Endothelial cell of umbilical vein (primary cell): ENCODE measurements around the gene HOXA13. TPM values are rescaled to one million over a fixed set of nuclear protein-coding genes. Genes with fewer than 3 reads are reported as not detected.

Experiments used
- BruUV-seq: library from RNA; stranded (reverse); fragments of 400-500 nt; replicated peaks from 2 replicates; lab custom pipeline; 2021; lab: Mats Ljungman, UMichigan
- CTCF ChIA-PET: fragments of 300-600, 350-600 bp; sonication (Branson Sonifier 250); formaldehyde crosslinking; loops from one replicate; lab custom pipeline; 2021; ENCODE audit warnings: antibody characterized with exemption, inconsistent platforms; lab: Charles Lee
- POLR2A ChIA-PET: fragments of 300-600, 350-600 bp; sonication (Branson Sonifier 250); formaldehyde crosslinking; loops from one replicate; lab custom pipeline; 2021; ENCODE audit warnings: antibody characterized with exemption, inconsistent platforms; lab: Charles Lee
- DNase-seq: peaks from one replicate; pipeline ENCODE4 v3.0.0-alpha.2; 2011; ENCODE audit warnings: low read depth, low spot score
- FAIRE-seq: peaks from 2 replicates; lab custom pipeline; 2011; peaks lifted over from hg19 to GRCh38; lab: Jason Lieb, UNC
- H2AFZ ChIP-seq: 2 replicates; pipeline ENCODE4 v1.6.0; 2012; ENCODE audit warnings: low read depth, low read length, control low read depth, inconsistent platforms
- H3K27ac ChIP-seq: 2 replicates; pipeline ENCODE4 v1.5.1; 2011; ENCODE audit warnings: low read depth, mild to moderate bottlenecking, control low read depth, low read length, moderate library complexity; ENCODE audit not compliant: insufficient read depth
- H3K27me3 ChIP-seq, 2 experiments: 2 replicates each; pipeline versions ENCODE4 v1.6.0 to v1.6.1; 2011; ENCODE audit warnings: low read length in 2 of 2, mixed read lengths in 1 of 2; ENCODE audit not compliant: control insufficient read depth in 2 of 2, insufficient read depth in 2 of 2
- H3K36me3 ChIP-seq, 2 experiments: 2 replicates in 1 of 2; 3 replicates in 1 of 2; pipeline ENCODE4 v1.5.1; 2011; ENCODE audit warnings: low read length in 2 of 2, mild to moderate bottlenecking in 1 of 2, moderate library complexity in 1 of 2; ENCODE audit not compliant: control insufficient read depth in 2 of 2, insufficient read depth in 2 of 2; ENCODE audit errors: extremely low read depth in 1 of 2
- H3K4me1 ChIP-seq: 3 replicates; pipeline ENCODE4 v1.5.1; 2011; ENCODE audit warnings: mild to moderate bottlenecking, low read length; ENCODE audit not compliant: control insufficient read depth, insufficient read depth; ENCODE audit errors: extremely low read depth
- H3K4me2 ChIP-seq: 2 replicates; pipeline ENCODE4 v1.6.1; 2011; ENCODE audit warnings: low read length, control low read depth, mixed read lengths; ENCODE audit not compliant: insufficient read depth
- H3K4me3 ChIP-seq, 3 experiments: fragments of 200-600 bp in 1 of 3; sonication (generic), shearing (Covaris generic) in 1 of 3; replicated peaks in 1 of 3; 2 replicates each; pipeline ENCODE4 v1.5.1; 2011 to 2016; ENCODE audit warnings: control low read depth in 3 of 3, low read length in 3 of 3, mild to moderate bottlenecking in 2 of 3, inconsistent platforms in 1 of 3, low read depth in 1 of 3, moderate library complexity in 1 of 3; ENCODE audit not compliant: insufficient read depth in 1 of 3
- H3K79me2 ChIP-seq: 2 replicates; pipeline ENCODE4 v1.6.0; 2012; ENCODE audit warnings: low read length, inconsistent platforms; ENCODE audit not compliant: control insufficient read depth, insufficient read depth
- H3K9ac ChIP-seq: replicated peaks from 2 replicates; pipeline ENCODE3; 2011; ENCODE audit warnings: low read length, control low read depth; ENCODE audit not compliant: insufficient read depth; ENCODE audit errors: extremely low read depth
- H3K9me1 ChIP-seq: replicated peaks from 3 replicates; pipeline ENCODE4 v1.6.0; 2011; ENCODE audit warnings: mild to moderate bottlenecking, low read length; ENCODE audit not compliant: control insufficient read depth, insufficient read depth; ENCODE audit errors: extremely low read depth
- H3K9me3 ChIP-seq: replicated peaks from 2 replicates; pipeline ENCODE4 v1.5.1; 2012; ENCODE audit warnings: low read length, inconsistent platforms; ENCODE audit not compliant: control insufficient read depth, insufficient read depth
- H4K20me1 ChIP-seq: replicated peaks from 2 replicates; pipeline ENCODE3; 2011; ENCODE audit warnings: mild to moderate bottlenecking, low read length; ENCODE audit not compliant: control insufficient read depth, insufficient read depth; ENCODE audit errors: extremely low read depth
- EZH2 ChIP-seq: IDR thresholded peaks from 2 replicates; pipeline ENCODE4 v1.6.1; 2012; ENCODE audit warnings: borderline replicate concordance, low read depth, mild to moderate bottlenecking, moderate library complexity, low read length, inconsistent platforms; ENCODE audit not compliant: severe bottlenecking
- FOS ChIP-seq: IDR thresholded peaks from 2 replicates; pipeline ENCODE4 v1.6.1; 2011; ENCODE audit warnings: mild to moderate bottlenecking, low read length, moderate library complexity, borderline replicate concordance; ENCODE audit not compliant: insufficient read depth
- GATA2 ChIP-seq: IDR thresholded peaks from 2 replicates; pipeline ENCODE4 v1.7.0; 2011; ENCODE audit warnings: low read depth, mild to moderate bottlenecking, moderate library complexity, mixed read lengths, low read length; ENCODE audit not compliant: insufficient read length, insufficient read depth
- JUN ChIP-seq: IDR thresholded peaks from 2 replicates; pipeline ENCODE4 v1.6.1; 2011; ENCODE audit warnings: borderline replicate concordance, low read depth; ENCODE audit not compliant: insufficient read length, insufficient read depth
- MAX ChIP-seq: IDR thresholded peaks from 2 replicates; pipeline ENCODE4 v1.6.1; 2011; ENCODE audit not compliant: insufficient read depth, insufficient read length
- MYC ChIP-seq: IDR thresholded peaks from one replicate; pipeline ENCODE4 v1.6.1; 2011; ENCODE audit warnings: mild to moderate bottlenecking, low read depth, low read length
- POLR2A ChIP-seq: IDR thresholded peaks from 2 replicates; pipeline ENCODE4 v1.6.1; 2012; ENCODE audit warnings: low read depth, mild to moderate bottlenecking, control low read depth, low read length
- POLR2AphosphoS5 ChIP-seq: IDR thresholded peaks from 2 replicates; pipeline ENCODE4 v1.6.1; 2012; ENCODE audit warnings: low read depth, mild to moderate bottlenecking, control low read depth, low read length, moderate library complexity; ENCODE audit not compliant: insufficient read depth
- dilution Hi-C: fragments of 300-500 bp; cut with MboI; formaldehyde crosslinking; loops from one replicate; pipeline ENCODE4 v1.15.0; 2019; ENCODE audit warnings: low sequenced_read_pairs; ENCODE audit not compliant: extremely low pct_ligation_motif_present
- intact Hi-C: fragments of 100-400 bp; cut with micrococcal nuclease; formaldehyde crosslinking; loops from one replicate; pipeline ENCODE4 v1.10.0; 2022
- polyA plus RNA-seq, 4 experiments: library from polyadenylated mRNA; depleted of rRNA in 3 of 4; stranded (reverse) in 3 of 4; unstranded in 1 of 4; fragments of >200 nt; gene quantifications; 2 replicates each; pipeline versions ENCODE4 v1.2.1 to v1.2.3, GENCODE V29; 2011 to 2012; ENCODE audit warnings: missing spikeins in 1 of 4
- total RNA-seq: library from RNA; stranded (reverse); gene quantifications from 2 replicates; pipeline ENCODE4 v1.2.3, GENCODE V29; 2021
- TF ChIP-seq, protein P1 (sequence below), 2 donors: IDR thresholded peaks; 1 replicate in 1 of 2; 2 replicates in 1 of 2; pipeline ENCODE4 v1.5.1; 2011; ENCODE audit warnings: low read length in 2 of 2, mild to moderate bottlenecking in 2 of 2, moderate library complexity in 2 of 2, control low read depth in 1 of 2, inconsistent platforms in 1 of 2, low read depth in 1 of 2; ENCODE audit not compliant: insufficient read depth in 1 of 2; ENCODE audit errors: extremely low read depth in 1 of 2

Gene HOXA13
- total and polyA plus RNA-seq, 2 donors (not counting 3 experiments of a cell fraction or from before 2014, with no cell fraction given), result 0.22 TPM; not detected in 1

DNA sequence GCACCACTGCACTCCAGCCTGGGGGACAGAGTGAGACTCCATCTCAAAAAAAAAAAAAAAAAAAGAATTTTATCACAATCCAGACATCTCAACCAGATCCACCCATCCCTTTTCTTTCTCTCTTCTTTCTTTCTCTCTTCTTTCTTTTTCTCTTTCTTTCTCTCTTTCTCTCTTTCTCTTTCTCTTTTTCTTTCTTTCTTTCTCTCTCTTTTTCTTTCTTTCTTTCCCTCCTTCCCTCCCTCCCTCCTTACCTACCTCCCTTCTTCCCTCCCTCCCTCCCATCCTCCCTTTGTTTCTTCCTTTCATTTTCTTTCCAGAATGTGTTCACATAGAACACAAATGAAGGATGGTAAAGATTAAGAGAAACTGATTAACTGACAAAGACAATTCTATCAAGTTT, 18.1 kb upstream of the HOXA13 start:
- Histone ChIP-seq H3K9me3 (no peaks in the 10 kb centered on the region), H3K36me3 (no peaks in the 10 kb centered on the region), H3K9me1 (no peaks in the 10 kb centered on the region), H3K4me3 (no peak overlapping the region), H3K27me3 (peaks cover 65 to 74% of the 10 kb centered on the region in 2 experiments), H3K9ac (no peak overlapping the region), H3K4me1 (peaks cover 4% of the 10 kb centered on the region), H3K4me2 (no peak overlapping the region), H3K27ac (no peak overlapping the region), H4K20me1 (no peaks in the 10 kb centered on the region), H3K79me2 (no peaks in the 10 kb centered on the region), H2AFZ (no peak overlapping the region)
- CTCF ChIA-PET, result interaction anchor here (1.2 to 1.5 kb wide), 2 partner anchors 10 to 22 kb away, joined by 3 to 8 read pairs; no protein-coding TSS in a partner anchor
- dilution Hi-C loops (no loop called here), intact Hi-C loops (no loop called here)
- no peak for FAIRE-seq
- TF ChIP-seq EZH2, result no peak
- no peak for TF ChIP-seq MAX
- no peak for TF ChIP-seq POLR2A
- no peak for TF ChIP-seq JUN
- TF ChIP-seq FOS, result no peak
- TF ChIP-seq, protein P1, sequence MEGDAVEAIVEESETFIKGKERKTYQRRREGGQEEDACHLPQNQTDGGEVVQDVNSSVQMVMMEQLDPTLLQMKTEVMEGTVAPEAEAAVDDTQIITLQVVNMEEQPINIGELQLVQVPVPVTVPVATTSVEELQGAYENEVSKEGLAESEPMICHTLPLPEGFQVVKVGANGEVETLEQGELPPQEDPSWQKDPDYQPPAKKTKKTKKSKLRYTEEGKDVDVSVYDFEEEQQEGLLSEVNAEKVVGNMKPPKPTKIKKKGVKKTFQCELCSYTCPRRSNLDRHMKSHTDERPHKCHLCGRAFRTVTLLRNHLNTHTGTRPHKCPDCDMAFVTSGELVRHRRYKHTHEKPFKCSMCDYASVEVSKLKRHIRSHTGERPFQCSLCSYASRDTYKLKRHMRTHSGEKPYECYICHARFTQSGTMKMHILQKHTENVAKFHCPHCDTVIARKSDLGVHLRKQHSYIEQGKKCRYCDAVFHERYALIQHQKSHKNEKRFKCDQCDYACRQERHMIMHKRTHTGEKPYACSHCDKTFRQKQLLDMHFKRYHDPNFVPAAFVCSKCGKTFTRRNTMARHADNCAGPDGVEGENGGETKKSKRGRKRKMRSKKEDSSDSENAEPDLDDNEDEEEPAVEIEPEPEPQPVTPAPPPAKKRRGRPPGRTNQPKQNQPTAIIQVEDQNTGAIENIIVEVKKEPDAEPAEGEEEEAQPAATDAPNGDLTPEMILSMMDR (IDR thresholded peaks at IDR 0.05; ENCODE audit: extremely low read depth in 1 of 2, insufficient read depth in 1 of 2, low read depth in 1 of 2, low read length in 2 of 2), result no peak
- no peak for TF ChIP-seq GATA2
- no peak for TF ChIP-seq MYC
- no peak for TF ChIP-seq POLR2AphosphoS5
- no TSS peak for BruUV-seq
- POLR2A ChIA-PET, result interaction anchor here (0.7 to 1.0 kb wide), 2 partner anchors 10 to 16 kb away, joined by 3 to 4 read pairs; no protein-coding TSS in a partner anchor
- no peak for DNase-seq
